ENCODE results near the gene PSD4. TPM values are rescaled to one million over a fixed set of nuclear protein-coding genes. Genes with fewer than 3 reads are reported as not detected.

PSD4 gene
- total RNA-seq, 2 experiments from 2014 or later = 96.5 to 101 TPM

DNA sequence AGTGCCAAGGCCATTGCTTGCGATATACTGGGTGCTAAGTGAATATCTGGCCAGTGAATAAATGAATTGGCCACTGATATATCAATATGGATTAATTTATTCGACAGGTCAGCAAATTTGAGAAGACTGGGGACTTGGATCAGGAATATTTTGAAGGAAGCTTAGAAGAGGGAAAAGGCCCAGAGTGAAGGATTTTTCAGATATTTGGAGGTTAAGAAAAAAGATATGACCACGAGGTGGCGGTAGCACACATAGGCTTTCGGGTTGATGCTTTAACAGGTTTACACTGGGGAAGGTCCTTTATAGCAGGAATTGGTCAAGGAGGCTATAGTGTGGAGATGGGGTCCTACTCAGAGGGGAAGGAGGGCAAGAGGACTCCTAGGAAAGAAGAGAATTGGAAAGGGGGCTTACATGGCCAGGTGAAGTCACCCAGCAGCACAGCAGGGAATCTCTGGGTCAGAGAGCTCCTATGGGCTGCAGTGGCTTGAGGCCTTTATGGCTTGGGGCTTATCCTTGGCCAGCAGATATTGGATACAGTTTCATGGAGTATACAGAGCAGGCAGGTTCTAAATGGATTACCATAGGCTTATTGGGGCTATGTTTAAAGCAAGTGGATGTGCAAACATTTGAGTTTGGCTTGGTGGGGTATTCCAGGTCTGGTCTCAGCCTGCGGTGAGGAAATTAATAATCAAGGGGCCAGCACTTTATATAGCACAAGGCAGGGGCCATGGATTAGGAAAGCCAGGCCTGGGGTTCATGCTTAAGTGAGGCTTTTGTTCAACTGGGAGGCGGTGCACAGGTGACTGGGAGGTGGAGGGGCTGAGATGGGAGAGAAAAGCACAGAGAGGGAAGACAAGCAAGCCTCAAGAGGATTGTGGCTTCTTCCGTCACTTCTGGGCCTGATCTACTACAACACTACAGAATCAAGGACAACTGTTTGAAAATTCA, 36.7 kb upstream of the PSD4 start:
- no peaks in the 10 kb centered on the region for H3K27me3 Mint-ChIP-seq
- H3K27me3 ChIP-seq (ENCODE audit: control insufficient read depth in 1 of 2, insufficient read depth in 2 of 2, low read length in 2 of 2) = no peaks in the 10 kb centered on the region
- intact Hi-C loops (cut with DNase I, micrococcal nuclease) = loop anchor here (1.0 to 10.0 kb wide), 7 partner anchors 62 to 255 kb away; no protein-coding TSS in a partner anchor
- no peak overlapping the region for H3K4me3 Mint-ChIP-seq
- no peaks in the 10 kb centered on the region for H3K36me3 Mint-ChIP-seq (ENCODE audit: low read depth)
- H3K36me3 ChIP-seq (ENCODE audit: insufficient read depth, low read length) = no peaks in the 10 kb centered on the region
- DNase-seq (peak in 10 of 14 experiments; percentile 16 to 75 (median 28)), ATAC-seq (ENCODE audit: poor library complexity) (peak; percentile 25)
- peaks cover 10% of the 10 kb centered on the region for H3K4me1 ChIP-seq (ENCODE audit: insufficient read depth, low read length)
- ChIA-PET POLR2A (interaction anchor here (1.0 to 3.8 kb wide), 3 partner anchors 31 to 67 kb away, joined by 3 to 34 read pairs (median 3); partner anchors contain the start of gene PSD4), CTCF (interaction anchor here (0.8 to 4.3 kb wide), 11 partner anchors 16 to 253 kb away, joined by 3 to 41 read pairs (median 15); partner anchors contain the start of gene PSD4)
- no peak overlapping the region for H3K27ac Mint-ChIP-seq
- no peaks in the 10 kb centered on the region for H3K9me3 ChIP-seq (ENCODE audit: control insufficient read depth in 1 of 2, insufficient read depth in 1 of 2, low read length in 2 of 2)
- H3K27ac ChIP-seq (ENCODE audit: low read depth in 1 of 2, low read length in 2 of 2) = no peak overlapping the region
- TF ChIP-seq, protein P1, sequence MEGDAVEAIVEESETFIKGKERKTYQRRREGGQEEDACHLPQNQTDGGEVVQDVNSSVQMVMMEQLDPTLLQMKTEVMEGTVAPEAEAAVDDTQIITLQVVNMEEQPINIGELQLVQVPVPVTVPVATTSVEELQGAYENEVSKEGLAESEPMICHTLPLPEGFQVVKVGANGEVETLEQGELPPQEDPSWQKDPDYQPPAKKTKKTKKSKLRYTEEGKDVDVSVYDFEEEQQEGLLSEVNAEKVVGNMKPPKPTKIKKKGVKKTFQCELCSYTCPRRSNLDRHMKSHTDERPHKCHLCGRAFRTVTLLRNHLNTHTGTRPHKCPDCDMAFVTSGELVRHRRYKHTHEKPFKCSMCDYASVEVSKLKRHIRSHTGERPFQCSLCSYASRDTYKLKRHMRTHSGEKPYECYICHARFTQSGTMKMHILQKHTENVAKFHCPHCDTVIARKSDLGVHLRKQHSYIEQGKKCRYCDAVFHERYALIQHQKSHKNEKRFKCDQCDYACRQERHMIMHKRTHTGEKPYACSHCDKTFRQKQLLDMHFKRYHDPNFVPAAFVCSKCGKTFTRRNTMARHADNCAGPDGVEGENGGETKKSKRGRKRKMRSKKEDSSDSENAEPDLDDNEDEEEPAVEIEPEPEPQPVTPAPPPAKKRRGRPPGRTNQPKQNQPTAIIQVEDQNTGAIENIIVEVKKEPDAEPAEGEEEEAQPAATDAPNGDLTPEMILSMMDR (IDR thresholded peaks at IDR 0.05) = peak; percentile 71
- H3K4me1 Mint-ChIP-seq (ENCODE audit: low read depth) = peaks cover 25% of the 10 kb centered on the region
- H3K4me3 ChIP-seq (ENCODE audit: low read length) = no peak overlapping the region
- H3K9me3 Mint-ChIP-seq = no peaks in the 10 kb centered on the region

DNA sequence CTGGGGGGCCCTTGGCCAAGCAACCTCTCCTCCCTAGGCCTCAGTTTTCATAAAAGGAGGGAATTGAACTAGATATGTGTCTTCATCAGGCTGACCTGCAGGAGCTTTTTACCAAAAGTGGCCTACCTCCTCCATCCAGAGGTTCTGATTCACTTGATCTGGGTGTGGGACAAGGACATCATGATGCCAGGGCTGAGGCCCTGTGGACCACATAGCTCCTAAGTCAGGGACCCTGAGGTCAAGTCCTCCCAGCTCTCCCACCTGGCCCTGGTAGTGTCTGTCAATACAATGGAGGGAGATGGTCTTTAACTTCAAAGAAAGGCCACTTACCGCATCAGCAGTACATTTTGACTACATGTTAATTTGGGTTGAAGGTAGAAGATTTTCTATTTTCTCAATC, 35.9 kb upstream of the PSD4 start:
- Histone ChIP-seq H3K27me3 (ENCODE audit: control insufficient read depth in 1 of 2, insufficient read depth in 2 of 2, low read length in 2 of 2) (no peaks in the 10 kb centered on the region), H3K9me3 (ENCODE audit: control insufficient read depth in 1 of 2, insufficient read depth in 1 of 2, low read length in 2 of 2) (no peaks in the 10 kb centered on the region), H3K36me3 (ENCODE audit: insufficient read depth, low read length) (no peaks in the 10 kb centered on the region), H3K27ac (ENCODE audit: low read depth in 1 of 2, low read length in 2 of 2) (no peak overlapping the region), H3K4me1 (ENCODE audit: insufficient read depth, low read length) (peaks cover 10% of the 10 kb centered on the region), H3K4me3 (ENCODE audit: low read length) (no peak overlapping the region)
- CTCF ChIA-PET = interaction anchor here (0.6 to 4.3 kb wide), 20 partner anchors 8 to 253 kb away, joined by 3 to 41 read pairs (median 8); partner anchors contain the start of gene PSD4
- Mint-ChIP-seq H3K4me1 (ENCODE audit: low read depth) (peaks cover 25% of the 10 kb centered on the region), H3K36me3 (ENCODE audit: low read depth) (no peaks in the 10 kb centered on the region), H3K4me3 (no peak overlapping the region), H3K9me3 (no peaks in the 10 kb centered on the region), H3K27me3 (no peaks in the 10 kb centered on the region), H3K27ac (no peak overlapping the region)
- TF ChIP-seq, protein P1 (IDR thresholded peaks at IDR 0.05) = no peak
- DNase-seq (no peak), ATAC-seq (ENCODE audit: poor library complexity) (no peak)
- POLR2A ChIA-PET = interaction anchor here (0.8 to 3.8 kb wide), 13 partner anchors 19 to 140 kb away, joined by 3 to 34 read pairs (median 4); partner anchors contain the start of gene PSD4
- intact Hi-C loops (cut with DNase I, micrococcal nuclease) = loop anchor here (1.0 to 10.0 kb wide), 12 partner anchors 19 to 254 kb away; no protein-coding TSS in a partner anchor

DNA sequence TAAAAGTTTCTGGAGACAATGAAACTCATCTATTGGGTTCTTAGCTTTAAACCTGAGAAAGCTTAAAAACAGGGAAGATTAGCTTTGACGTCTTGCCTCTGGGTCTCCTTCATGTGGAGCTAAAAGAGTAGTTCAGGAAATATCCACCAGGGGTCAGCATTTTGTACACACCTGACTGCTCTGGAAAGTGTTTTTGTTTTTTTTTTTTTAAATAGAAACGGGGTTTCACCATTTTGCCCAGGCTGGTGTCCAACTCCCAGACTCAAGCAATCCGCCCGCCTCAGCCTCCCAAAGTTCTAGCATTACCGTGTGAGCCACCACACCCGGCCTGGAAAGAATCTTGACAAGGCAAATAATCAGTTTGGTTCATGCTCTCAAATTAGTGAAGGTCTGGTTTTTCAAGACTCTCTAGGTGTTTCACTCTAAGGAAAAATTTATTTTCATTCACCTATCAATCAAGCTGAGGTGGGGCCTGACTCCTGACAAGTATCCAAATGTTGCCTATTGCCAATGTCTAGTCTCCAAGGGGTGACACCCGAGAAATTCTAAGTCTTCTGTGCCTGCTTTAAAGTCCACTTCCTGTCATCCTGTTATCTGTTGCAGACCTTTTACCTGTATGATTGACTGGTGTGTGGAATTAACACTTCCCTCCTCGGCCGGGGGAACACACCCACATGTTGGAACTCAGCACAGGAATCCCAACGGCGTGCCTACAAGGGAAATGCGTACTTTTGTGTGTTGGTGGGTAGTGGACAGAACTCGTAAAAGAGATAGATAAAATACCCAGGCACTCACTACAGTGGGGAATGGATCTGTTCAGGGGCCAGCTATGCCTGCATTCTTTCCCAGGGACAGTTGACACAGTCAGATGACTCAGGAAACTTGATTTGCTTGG, 35.1 kb upstream of the PSD4 start:
- Mint-ChIP-seq H3K4me3 (peak overlapping the region; percentile 59), H3K9me3 (no peaks in the 10 kb centered on the region), H3K27ac (peak overlapping the region; percentile 62), H3K36me3 (ENCODE audit: low read depth) (no peaks in the 10 kb centered on the region), H3K27me3 (no peaks in the 10 kb centered on the region), H3K4me1 (ENCODE audit: low read depth) (peaks cover 23% of the 10 kb centered on the region)
- no peak overlapping the region for H3K27ac ChIP-seq (ENCODE audit: low read depth in 1 of 2, low read length in 2 of 2)
- no peaks in the 10 kb centered on the region for H3K36me3 ChIP-seq (ENCODE audit: insufficient read depth, low read length)
- H3K4me3 ChIP-seq (ENCODE audit: low read length) = no peak overlapping the region
- H3K4me1 ChIP-seq (ENCODE audit: insufficient read depth, low read length) = peaks cover 10% of the 10 kb centered on the region
- TF ChIP-seq, protein P1 (IDR thresholded peaks at IDR 0.05) = peak; percentile 95
- DNase-seq (peak in 10 of 14 experiments; percentile 13 to 91 (median 47)), ATAC-seq (ENCODE audit: poor library complexity) (peak; percentile 86)
- ChIA-PET POLR2A (interaction anchor here (0.8 to 3.8 kb wide), 13 partner anchors 18 to 141 kb away, joined by 3 to 34 read pairs (median 4); partner anchors contain the start of gene PSD4), CTCF (interaction anchor here (0.6 to 4.3 kb wide), 20 partner anchors 9 to 252 kb away, joined by 3 to 41 read pairs (median 8); partner anchors contain the start of gene PSD4)
- H3K9me3 ChIP-seq (ENCODE audit: control insufficient read depth in 1 of 2, insufficient read depth in 1 of 2, low read length in 2 of 2) = no peaks in the 10 kb centered on the region
- intact Hi-C loops (cut with DNase I, micrococcal nuclease) = loop anchor here (1.0 to 10.0 kb wide), 8 partner anchors 18 to 254 kb away; no protein-coding TSS in a partner anchor
- H3K27me3 ChIP-seq (ENCODE audit: control insufficient read depth in 1 of 2, insufficient read depth in 2 of 2, low read length in 2 of 2) = no peaks in the 10 kb centered on the region

All from CD4-positive, alpha-beta T cell (primary cell).